SJSA1 (cell line): Measurements from ENCODE around the gene PATL2. TPM values are rescaled to one million over a fixed set of nuclear protein-coding genes. Genes with fewer than 3 reads are reported as not detected.
"Not testable (repeated sequence)": the region's sequence is repeated elsewhere in the genome, so short reads cannot be mapped to it uniquely, and the experiment has no call there.

Source experiments
- DNase-seq, 2 experiments: peaks; one replicate each; pipeline ENCODE4 v3.0.0-alpha.2; 2015 to 2020; ENCODE audit warnings: low spot score in 2 of 2, low read depth in 1 of 2
- H3K27ac ChIP-seq: fragments of 250-450 bp; sonication (Bioruptor Pico); 2 replicates; pipeline ENCODE4 v1.5.1; 2020; ENCODE audit warnings: mild to moderate bottlenecking, moderate library complexity
- H3K27me3 ChIP-seq: fragments of 250-450 bp; sonication (Bioruptor Pico); replicated peaks from 2 replicates; pipeline ENCODE4 v1.5.1; 2020; ENCODE audit warnings: mild to moderate bottlenecking, moderate library complexity
- H3K36me3 ChIP-seq: fragments of 250-450 bp; sonication (Bioruptor Pico); 2 replicates; pipeline ENCODE4 v1.5.1; 2020; ENCODE audit warnings: mild to moderate bottlenecking
- H3K4me1 ChIP-seq: fragments of 250-450 bp; sonication (Bioruptor Pico); replicated peaks from 2 replicates; pipeline ENCODE4 v1.6.1; 2021; ENCODE audit warnings: mild to moderate bottlenecking
- H3K4me3 ChIP-seq: fragments of 250-450 bp; sonication (Bioruptor Pico); 2 replicates; pipeline ENCODE4 v1.5.1; 2020; ENCODE audit warnings: mild to moderate bottlenecking
- H3K9me3 ChIP-seq: fragments of 250-450 bp; sonication (Bioruptor Pico); replicated peaks from 2 replicates; pipeline ENCODE4 v1.5.1; 2020; ENCODE audit warnings: mild to moderate bottlenecking
- total RNA-seq: library from RNA; depleted of rRNA; stranded (reverse); fragments of >200 nt; shearing (Covaris generic); gene quantifications from 2 replicates; pipeline ENCODE4 v1.2.3, GENCODE V29; 2014

The PATL2 gene
- total RNA-seq, 1 experiment from 2014 or later: 0.29 TPM

GRCh38 chr15:44662478-44663409 lies 48.4 kb downstream of the PATL2 start:
- Histone ChIP-seq H3K27me3 (no peaks in the 10 kb centered on the region), H3K27ac (peak overlapping the region; percentile 75), H3K9me3 (no peaks in the 10 kb centered on the region), H3K36me3 (peaks cover 26% of the 10 kb centered on the region), H3K4me1 (peaks cover 11% of the 10 kb centered on the region), H3K4me3 (peak overlapping the region; percentile 79)
- peak in 1 of 2 experiments; percentile 67 for DNase-seq

GRCh38 chr15:44661576-44661975 lies 49.5 kb downstream of the PATL2 start:
- Histone ChIP-seq H3K4me1 (peaks cover 11% of the 10 kb centered on the region), H3K36me3 (peaks cover 34% of the 10 kb centered on the region), H3K27ac (no peak overlapping the region), H3K27me3 (no peaks in the 10 kb centered on the region), H3K9me3 (no peaks in the 10 kb centered on the region), H3K4me3 (no peak overlapping the region)
- DNase-seq: no peak

- no peak overlapping the region for H3K4me3 ChIP-seq
- no peak for DNase-seq
- peaks cover 55% of the 10 kb centered on the region for H3K36me3 ChIP-seq
These were observed 52.1 kb downstream of the PATL2 start for GRCh38 chr15:44659056-44659455.

GRCh38 chr15:44657378-44657777 lies 53.7 kb downstream of the PATL2 start:
- Histone ChIP-seq H3K4me3 (no peak overlapping the region), H3K9me3 (no peaks in the 10 kb centered on the region), H3K4me1 (peaks cover 5% of the 10 kb centered on the region), H3K27me3 (no peaks in the 10 kb centered on the region), H3K36me3 (peaks cover 56% of the 10 kb centered on the region), H3K27ac (no peak overlapping the region)
- no peak for DNase-seq

More at GRCh38 chr15:44659056-44659455, 52.1 kb downstream of the PATL2 start:
- Histone ChIP-seq H3K27me3 (no peaks in the 10 kb centered on the region), H3K4me1 (peaks cover 11% of the 10 kb centered on the region), H3K27ac (no peak overlapping the region), H3K9me3 (no peaks in the 10 kb centered on the region)

GRCh38 chr15:44656913-44657312 lies 54.2 kb downstream of the PATL2 start:
- DNase-seq: no peak
- H3K4me3 ChIP-seq: no peak overlapping the region
- H3K36me3 ChIP-seq: peaks cover 60% of the 10 kb centered on the region

GRCh38 chr15:44656298-44656697 lies 54.8 kb downstream of the PATL2 start:
- Histone ChIP-seq H3K36me3 (peaks cover 66% of the 10 kb centered on the region), H3K9me3 (no peaks in the 10 kb centered on the region), H3K4me3 (no peak overlapping the region), H3K27me3 (no peaks in the 10 kb centered on the region), H3K27ac (no peak overlapping the region), H3K4me1 (no peaks in the 10 kb centered on the region)
- no peak for DNase-seq

More at GRCh38 chr15:44656913-44657312, 54.2 kb downstream of the PATL2 start:
- H3K27ac ChIP-seq: no peak overlapping the region
- peaks cover under 1% of the 10 kb centered on the region for H3K4me1 ChIP-seq
- no peaks in the 10 kb centered on the region for H3K9me3 ChIP-seq
- H3K27me3 ChIP-seq: no peaks in the 10 kb centered on the region

GRCh38 chr15:44654858-44655257 lies 56.3 kb downstream of the PATL2 start:
- Histone ChIP-seq H3K36me3 (peaks cover 72% of the 10 kb centered on the region), H3K9me3 (no peaks in the 10 kb centered on the region), H3K4me1 (no peaks in the 10 kb centered on the region), H3K27ac (no peak overlapping the region), H3K4me3 (no peak overlapping the region), H3K27me3 (no peaks in the 10 kb centered on the region)
- no peak for DNase-seq

GRCh38 chr15:44647637-44648036 lies 63.5 kb downstream of the PATL2 start:
- Histone ChIP-seq H3K27ac (no peak overlapping the region), H3K4me1 (no peaks in the 10 kb centered on the region), H3K9me3 (no peaks in the 10 kb centered on the region; the same call in 1 of the 2 replicates), H3K27me3 (no peaks in the 10 kb centered on the region), H3K4me3 (no peak overlapping the region), H3K36me3 (peaks cover 62% of the 10 kb centered on the region)
- DNase-seq: no peak

- Histone ChIP-seq H3K36me3 (peaks cover 59% of the 10 kb centered on the region), H3K27me3 (no peaks in the 10 kb centered on the region), H3K27ac (no peak overlapping the region), H3K4me1 (no peaks in the 10 kb centered on the region), H3K4me3 (no peak overlapping the region), H3K9me3 (no peaks in the 10 kb centered on the region; the same call in 1 of the 2 replicates)
- DNase-seq: no peak
These were observed 64.1 kb downstream of the PATL2 start for GRCh38 chr15:44647036-44647435.

GRCh38 chr15:44646460-44646859 lies 64.7 kb downstream of the PATL2 start:
- peaks cover 53% of the 10 kb centered on the region for H3K36me3 ChIP-seq
- no peaks in the 10 kb centered on the region for H3K4me1 ChIP-seq
- H3K27me3 ChIP-seq: no peaks in the 10 kb centered on the region
- no peak for DNase-seq
- no peak overlapping the region for H3K27ac ChIP-seq
- no peak overlapping the region for H3K4me3 ChIP-seq
- no peaks in the 10 kb centered on the region; the same call in 1 of the 2 replicates for H3K9me3 ChIP-seq

GRCh38 chr15:44641651-44642050 lies 69.5 kb downstream of the PATL2 start:
- H3K4me1 ChIP-seq: no peaks in the 10 kb centered on the region
- H3K4me3 ChIP-seq: no peak overlapping the region
- no peak overlapping the region for H3K27ac ChIP-seq
- H3K36me3 ChIP-seq: peaks cover 30% of the 10 kb centered on the region
- H3K9me3 ChIP-seq: no peaks in the 10 kb centered on the region; the same call in 1 of the 2 replicates
- DNase-seq: no peak
- no peaks in the 10 kb centered on the region for H3K27me3 ChIP-seq

- Histone ChIP-seq H3K27me3 (no peaks in the 10 kb centered on the region), H3K36me3 (peaks cover 26% of the 10 kb centered on the region), H3K4me1 (no peaks in the 10 kb centered on the region), H3K9me3 (no peaks in the 10 kb centered on the region), H3K27ac (no peak overlapping the region), H3K4me3 (no peak overlapping the region)
- no peak for DNase-seq
These were observed 74.1 kb downstream of the PATL2 start for GRCh38 chr15:44636976-44637375.

GRCh38 chr15:44633603-44634002 lies 77.5 kb downstream of the PATL2 start:
- Histone ChIP-seq H3K36me3 (peaks cover 51% of the 10 kb centered on the region), H3K27me3 (no peaks in the 10 kb centered on the region), H3K9me3 (no peaks in the 10 kb centered on the region), H3K27ac (0 out of 2 replicates have a peak overlapping the region, but pooled peaks have one; percentile 19), H3K4me3 (no peak overlapping the region), H3K4me1 (no peaks in the 10 kb centered on the region)
- DNase-seq: no peak

- H3K9me3 ChIP-seq, H3K27ac ChIP-seq, DNase-seq, H3K27me3 ChIP-seq, H3K4me1 ChIP-seq, H3K4me3 ChIP-seq: not testable (repeated sequence)
- peaks cover 78% of the 10 kb centered on the region for H3K36me3 ChIP-seq
These were observed 85.8 kb downstream of the PATL2 start for GRCh38 chr15:44625286-44625685.
